IMR-90 (cell line): ENCODE data around the gene WDR13. TPM values are rescaled to one million over a fixed set of nuclear protein-coding genes. Genes with fewer than 3 reads are reported as not detected.

Source experiments
- ATAC-seq: fragments of 200-7000 bp; cut with Tn5 transposase; 2 replicates; pipeline ENCODE4 v1.9.1; 2020; ENCODE audit warnings: low read depth, mild to moderate bottlenecking, moderate library complexity
- BruUV-seq: library from RNA; stranded (reverse); fragments of 400-500 nt; replicated peaks from 2 replicates; lab custom pipeline; 2021; lab: Mats Ljungman, UMichigan
- CTCF ChIA-PET: fragments of 300-600 bp; formaldehyde crosslinking; extraction: SDS; loops from one replicate; lab custom pipeline; 2021; ENCODE audit warnings: antibody characterized with exemption; lab: Yijun Ruan, JAX
- POLR2A ChIA-PET: fragments of 300-600 bp; sonication (Branson Sonifier 250); formaldehyde crosslinking; loops from one replicate; lab custom pipeline; 2022; ENCODE audit warnings: antibody characterized with exemption; ENCODE audit not compliant: unreplicated experiment; lab: Charles Lee
- DNase-seq: peaks from one replicate; pipeline ENCODE4 v3.0.0; 2013
- H2AFZ ChIP-seq: replicated peaks from 2 replicates; pipeline ENCODE3; 2013; ENCODE audit warnings: low read length, mild to moderate bottlenecking; ENCODE audit not compliant: poor library complexity
- H2AK5ac ChIP-seq: 2 replicates; pipeline ENCODE4 v1.6.1; 2013; ENCODE audit warnings: low read depth, low read length, inconsistent platforms
- H2AK9ac ChIP-seq: replicated peaks from 2 replicates; pipeline ENCODE3; 2013; ENCODE audit warnings: mild to moderate bottlenecking, low read depth, low read length, moderate library complexity; ENCODE audit not compliant: poor library complexity
- H2BK120ac ChIP-seq: 2 replicates; pipeline ENCODE4 v1.6.1; 2013; ENCODE audit warnings: low read depth, low read length, inconsistent platforms
- H2BK15ac ChIP-seq: 3 replicates; pipeline ENCODE4 v1.6.1; 2013; ENCODE audit warnings: low read depth, low read length, inconsistent platforms
- H2BK20ac ChIP-seq: 2 replicates; pipeline ENCODE4 v1.6.1; 2013; ENCODE audit warnings: low read depth, mild to moderate bottlenecking, inconsistent platforms, low read length, moderate library complexity
- H2BK5ac ChIP-seq: 2 replicates; pipeline ENCODE4 v1.6.1; 2013; ENCODE audit warnings: mild to moderate bottlenecking, low read depth, low read length, inconsistent platforms; ENCODE audit not compliant: poor library complexity, severe bottlenecking
- H3K14ac ChIP-seq: replicated peaks from 2 replicates; pipeline ENCODE4 v1.6.1; 2013; ENCODE audit warnings: low read depth, low read length, inconsistent platforms
- H3K18ac ChIP-seq: 2 replicates; pipeline ENCODE4 v1.6.1; 2013; ENCODE audit warnings: low read depth, low read length, control low read depth
- H3K23ac ChIP-seq: 2 replicates; pipeline ENCODE4 v1.6.1; 2013; ENCODE audit warnings: low read depth, low read length, inconsistent platforms
- H3K27ac ChIP-seq: 2 replicates; pipeline ENCODE4 v1.5.1; 2013; ENCODE audit warnings: mild to moderate bottlenecking, control low read depth, low read length; ENCODE audit not compliant: insufficient read depth
- H3K27me3 ChIP-seq: 2 replicates; pipeline ENCODE4 v1.6.1; 2013; ENCODE audit warnings: low read length; ENCODE audit not compliant: control insufficient read depth, insufficient read depth
- H3K36me3 ChIP-seq: 2 replicates; pipeline ENCODE4 v1.6.1; 2013; ENCODE audit warnings: low read length, mixed read lengths; ENCODE audit not compliant: control insufficient read depth, insufficient read depth
- H3K4ac ChIP-seq: 2 replicates; pipeline ENCODE4 v1.6.1; 2013; ENCODE audit warnings: low read depth, low read length, inconsistent platforms
- H3K4me1 ChIP-seq: 2 replicates; pipeline ENCODE4 v1.6.1; 2013; ENCODE audit warnings: low read length, mixed read lengths; ENCODE audit not compliant: control insufficient read depth, insufficient read depth
- H3K4me2 ChIP-seq: 2 replicates; pipeline ENCODE4 v1.6.1; 2013; ENCODE audit warnings: low read depth, mild to moderate bottlenecking, control low read depth, low read length, moderate library complexity
- H3K4me3 ChIP-seq: 2 replicates; pipeline ENCODE4 v1.5.1; 2013; ENCODE audit warnings: low read depth, mild to moderate bottlenecking, control low read depth, low read length, moderate library complexity; ENCODE audit not compliant: insufficient read depth
- H3K56ac ChIP-seq: 2 replicates; pipeline ENCODE4 v1.6.1; 2013; ENCODE audit warnings: low read length, inconsistent platforms; ENCODE audit not compliant: insufficient read depth; ENCODE audit errors: extremely low read depth
- H3K79me1 ChIP-seq, 2 experiments: 2 replicates each; pipeline ENCODE4 v1.6.1; 2013; ENCODE audit warnings: low read length in 2 of 2, inconsistent platforms in 1 of 2, low read depth in 1 of 2
- H3K9ac ChIP-seq: 2 replicates; pipeline ENCODE4 v1.6.1; 2013; ENCODE audit warnings: low read depth, low read length, control low read depth
- H3K9me1 ChIP-seq: 2 replicates; pipeline ENCODE4 v1.6.1; 2013; ENCODE audit warnings: low read length, inconsistent platforms; ENCODE audit not compliant: insufficient read depth
- H3K9me3 ChIP-seq: 2 replicates; pipeline ENCODE4 v1.6.1; 2013; ENCODE audit warnings: low read length; ENCODE audit not compliant: control insufficient read depth, insufficient read depth
- H4K20me1 ChIP-seq: 2 replicates; pipeline ENCODE4 v1.6.1; 2013; ENCODE audit warnings: low read length, inconsistent platforms; ENCODE audit not compliant: insufficient read depth
- H4K5ac ChIP-seq: 2 replicates; pipeline ENCODE4 v1.6.1; 2013; ENCODE audit warnings: mild to moderate bottlenecking, low read depth, low read length, control low read depth
- H4K8ac ChIP-seq, 2 experiments: 2 replicates each; pipeline ENCODE4 v1.6.1; 2013; ENCODE audit warnings: low read depth in 2 of 2, low read length in 2 of 2, control low read depth in 1 of 2, inconsistent platforms in 1 of 2
- H4K91ac ChIP-seq: 2 replicates; pipeline ENCODE4 v1.6.1; 2013; ENCODE audit warnings: low read depth, low read length, inconsistent platforms; ENCODE audit not compliant: insufficient read depth
- CEBPB ChIP-seq: IDR thresholded peaks from 2 replicates; pipeline ENCODE4 v1.6.1; 2012; ENCODE audit warnings: low read depth, low read length, improper control_type of control experiment
- CHD1 ChIP-seq: IDR thresholded peaks from 2 replicates; pipeline ENCODE4 v1.6.1; 2012; ENCODE audit warnings: low read depth, low read length, improper control_type of control experiment
- NFE2L2 ChIP-seq: fragments of 150-350 bp; IDR thresholded peaks from 2 replicates; pipeline ENCODE4 v1.6.1; 2016; ENCODE audit warnings: low read depth, mild to moderate bottlenecking, low read length
- POLR2A ChIP-seq: IDR thresholded peaks from 2 replicates; pipeline ENCODE4 v1.6.1; 2012; ENCODE audit warnings: mild to moderate bottlenecking, low read depth, low read length
- whole genome bisulfite sequencing, 2 experiments: methylation state at CpG; one replicate each; pipeline versions ENCODE4 v1.1.5 to v1.1.7; 2013; ENCODE audit warnings: missing lambda C conversion rate in 2 of 2; ENCODE audit not compliant: insufficient read length in 1 of 2; ENCODE audit errors: extremely low coverage in 2 of 2; 5-methylcytosine and 5-hydroxymethylcytosine counted together
- dilution Hi-C: fragments of 300-500 bp; cut with HindIII; formaldehyde crosslinking; loops from one replicate; pipeline ENCODE4 v1.14.3; 2018; ENCODE audit warnings: low sequenced_read_pairs; ENCODE audit not compliant: unreplicated experiment
- in situ Hi-C: fragments of 300-500 bp; cut with MboI; formaldehyde crosslinking; loops from 3 replicates; pipeline ENCODE4 v1.14.3; 2019; ENCODE audit warnings: low sequenced_read_pairs, inconsistent platforms, mixed read lengths
- intact Hi-C: fragments of 100-400 bp; cut with micrococcal nuclease; formaldehyde crosslinking; loops from 2 replicates; pipeline ENCODE4 v1.10.0; 2022
- polyA plus RNA-seq, 3 experiments: library from polyadenylated mRNA; depleted of rRNA; stranded (reverse); fragments of >200 nt; gene quantifications; 2 replicates each; pipeline ENCODE4 v1.2.3, GENCODE V29; 2012; ENCODE audit warnings: low replicate concordance in 1 of 3
- total RNA-seq: library from RNA; depleted of rRNA; stranded (reverse); fragments of >200 nt; gene quantifications from 2 replicates; pipeline ENCODE4 v1.2.3, GENCODE V29; 2012

WDR13 gene
- total and polyA plus RNA-seq, 2 of the 4 experiments (the other 2 are of a cell fraction): 62.7 to 153 TPM

DNA sequence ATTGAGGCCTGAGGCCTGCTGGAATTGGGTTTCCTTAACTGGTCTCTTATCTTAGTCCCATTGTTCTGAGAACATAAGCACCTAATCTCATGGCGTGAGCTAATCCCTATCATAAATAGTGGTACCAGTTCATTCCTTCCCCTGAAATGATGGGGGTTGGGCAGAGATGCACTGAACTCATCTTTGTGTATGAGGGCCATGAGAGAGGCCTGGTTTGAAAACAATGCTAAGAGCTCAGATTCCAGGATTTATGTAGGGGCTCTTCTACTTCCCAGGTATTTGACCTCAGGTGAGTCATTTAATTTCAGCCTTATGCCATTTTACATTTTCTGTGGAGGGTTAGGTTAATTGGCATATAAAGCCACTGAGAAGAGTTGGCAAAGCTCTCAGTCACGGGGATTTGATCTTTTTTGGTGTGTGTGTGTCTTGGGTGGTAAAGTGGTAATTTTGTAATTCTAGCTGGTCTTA lies 18.6 kb upstream of the WDR13 start:
- ChIA-PET POLR2A (no interaction called here), CTCF (no interaction called here)
- Histone ChIP-seq H3K14ac (no peak overlapping the region), H2AFZ (no peak overlapping the region), H3K79me1 (peaks cover 16 to 25% of the 10 kb centered on the region in 2 experiments; a peak in 3 of 4 replicates), H4K20me1 (peaks cover 15% of the 10 kb centered on the region; the same call in 1 of the 2 replicates), H3K4ac (no peak overlapping the region), H4K8ac (no peak overlapping the region), H3K27me3 (no peaks in the 10 kb centered on the region), H2BK15ac (no peak overlapping the region), H3K4me1 (peaks cover 9% of the 10 kb centered on the region), H3K36me3 (peaks cover 26% of the 10 kb centered on the region), H2BK5ac (no peak overlapping the region), H3K9ac (no peak overlapping the region), H3K4me3 (no peak overlapping the region), H2BK20ac (no peak overlapping the region), H2BK120ac (no peak overlapping the region), H4K91ac (no peak overlapping the region), H2AK5ac (no peak overlapping the region), H3K9me3 (no peaks in the 10 kb centered on the region), H3K4me2 (no peak overlapping the region), H3K23ac (no peak overlapping the region), H3K9me1 (peaks cover 13% of the 10 kb centered on the region), H3K27ac (no peak overlapping the region), H3K18ac (no peak overlapping the region), H2AK9ac (no peak overlapping the region), H4K5ac (no peak overlapping the region), H3K56ac (no peak overlapping the region)
- no peak for TF ChIP-seq NFE2L2
- no peak for TF ChIP-seq CHD1
- TF ChIP-seq POLR2A: peak; percentile 63; the same call in 1 of the 2 replicates
- TF ChIP-seq CEBPB: no peak
- no peak for ATAC-seq
- DNase-seq: no peak
- BruUV-seq: no TSS peak
- WGBS, 2 experiments: no CpG with 5 or more reads among the region's 2 CpGs
- intact Hi-C loops (no loop called here), in situ Hi-C loops (no loop called here), dilution Hi-C loops (no loop called here)
